A549 (cell line): ENCODE results near the gene MID1IP1. TPM values are rescaled to one million over a fixed set of nuclear protein-coding genes. Genes with fewer than 3 reads are reported as not detected.

Experiments used
- ATAC-seq, 2 experiments: fragments of 200-7000 bp in 1 of 2; fragments of >200 bp in 1 of 2; cut with Nextera tagmentation in 1 of 2; cut with Tn5 transposase in 1 of 2; 3 replicates each; pipeline versions ENCODE4 v1.8.0 to v1.9.1; 2018 to 2020; ENCODE audit warnings: mild to moderate bottlenecking in 1 of 2, moderate library complexity in 1 of 2
- CTCF ChIA-PET: fragments of 300-600 bp; sonication (Branson Sonifier 250); formaldehyde crosslinking; extraction: SDS; loops from one replicate; lab custom pipeline; 2021; ENCODE audit warnings: antibody characterized with exemption, inconsistent platforms; lab: Yijun Ruan, JAX
- POLR2A ChIA-PET: fragments of 350-600 bp; formaldehyde crosslinking; extraction: SDS; loops from one replicate; lab custom pipeline; 2021; ENCODE audit warnings: antibody characterized with exemption, inconsistent platforms; lab: Yijun Ruan, JAX
- DNase-seq, 2 experiments: peaks; one replicate each; pipeline versions ENCODE4 v3.0.0 to v3.0.0-alpha.2; 2011 to 2016; ENCODE audit warnings: low read depth in 1 of 2, low spot score in 1 of 2
- FAIRE-seq: peaks from 2 replicates; lab custom pipeline; 2011; peaks lifted over from hg19 to GRCh38; lab: Jason Lieb, UNC
- H3K27ac ChIP-seq, 2 experiments: fragments of >200 bp; sonication (Bioruptor Twin); formaldehyde crosslinking; 3 replicates each; pipeline ENCODE4 v1.5.1; 2016 to 2017
- H3K4me1 ChIP-seq: fragments of >200 bp; sonication (Bioruptor Twin); formaldehyde crosslinking; 3 replicates; pipeline ENCODE4 v1.6.1; 2016
- H3K4me2 ChIP-seq: fragments of >200 bp; sonication (Bioruptor Twin); formaldehyde crosslinking; 3 replicates; pipeline ENCODE4 v1.6.1; 2016
- H3K4me3 ChIP-seq: fragments of >200 bp; sonication (Bioruptor Twin); formaldehyde crosslinking; 3 replicates; pipeline ENCODE4 v1.5.1; 2016
- H3K9me3 ChIP-seq: fragments of >200 bp; sonication (Bioruptor Twin); formaldehyde crosslinking; 3 replicates; pipeline ENCODE4 v1.6.1; 2016
- CBX8 ChIP-seq: fragments of 200-600 bp; sonication (generic); IDR thresholded peaks from 2 replicates; pipeline ENCODE4 v1.6.1; 2016
- CEBPB ChIP-seq, 2 experiments: fragments of >200 bp in 1 of 2; sonication (Bioruptor Twin) in 1 of 2; formaldehyde crosslinking in 1 of 2; IDR thresholded peaks; 2 replicates each; pipeline ENCODE4 v1.6.1; 2012 to 2016
- EP300 ChIP-seq, 2 experiments: fragments of >200 bp; sonication (Bioruptor Twin); formaldehyde crosslinking; IDR thresholded peaks; 2 replicates in 1 of 2; 3 replicates in 1 of 2; pipeline ENCODE4 v1.6.1; 2016 to 2017
- FOXS1 ChIP-seq: fragments of 250-450 bp; sonication (Bioruptor Pico); IDR thresholded peaks from 2 replicates; pipeline ENCODE4 v1.5.0; 2020; ENCODE audit warnings: mild to moderate bottlenecking, moderate library complexity
- HDAC2 ChIP-seq: fragments of 200-600 bp; sonication (generic); IDR thresholded peaks from 2 replicates; pipeline ENCODE4 v1.6.1; 2016
- HOXB13 ChIP-seq: fragments of 250-450 bp; sonication (Bioruptor Pico); IDR thresholded peaks from 2 replicates; pipeline ENCODE4 v1.5.0; 2020; ENCODE audit warnings: low read depth, mild to moderate bottlenecking, moderate library complexity
- MYC ChIP-seq: IDR thresholded peaks from 2 replicates; pipeline ENCODE4 v1.6.1; 2012; ENCODE audit warnings: mild to moderate bottlenecking, inconsistent platforms, low read length, improper control_type of control experiment, borderline replicate concordance
- NR3C1 ChIP-seq: fragments of >200 bp; sonication (Bioruptor Twin); formaldehyde crosslinking; IDR thresholded peaks from 3 replicates; pipeline ENCODE4 v1.6.1; 2017
- POLR2A ChIP-seq: IDR thresholded peaks from 2 replicates; pipeline ENCODE4 v1.6.1; 2012; ENCODE audit warnings: mild to moderate bottlenecking, low read length
- POLR2AphosphoS2 ChIP-seq: conservative IDR thresholded peaks from 2 replicates; pipeline ENCODE4 v1.6.1; 2012; ENCODE audit warnings: low read length, improper control_type of control experiment, inconsistent platforms
- RAD21 ChIP-seq, 2 experiments: fragments of >200 bp in 1 of 2; sonication (Bioruptor Twin) in 1 of 2; formaldehyde crosslinking in 1 of 2; IDR thresholded peaks in 1 of 2; conservative IDR thresholded peaks in 1 of 2; 2 replicates in 1 of 2; 3 replicates in 1 of 2; pipeline ENCODE4 v1.6.1; 2012 to 2018; ENCODE audit warnings: inconsistent platforms in 1 of 2
- RCOR1 ChIP-seq: fragments of 150-350 bp; IDR thresholded peaks from 2 replicates; pipeline ENCODE4 v1.6.1; 2014; ENCODE audit warnings: antibody characterized with exemption, low read length, low read depth
- SMC3 ChIP-seq: fragments of >200 bp; sonication (Bioruptor Twin); formaldehyde crosslinking; IDR thresholded peaks from 3 replicates; pipeline ENCODE4 v1.6.1; 2018; ENCODE audit warnings: inconsistent platforms
- TFCP2L1 ChIP-seq: fragments of 250-450 bp; sonication (Bioruptor Pico); IDR thresholded peaks from 2 replicates; pipeline ENCODE4 v1.5.0; 2021; ENCODE audit warnings: mild to moderate bottlenecking
- TP53 ChIP-seq: fragments of 250-450 bp; sonication (Bioruptor Pico); IDR thresholded peaks from 2 replicates; pipeline ENCODE4 v1.5.0; 2021; ENCODE audit warnings: mild to moderate bottlenecking, moderate library complexity
- ZC3H11A ChIP-seq: fragments of 450-650 bp; IDR thresholded peaks from 2 replicates; pipeline ENCODE4 v1.6.1; 2014; ENCODE audit warnings: antibody characterized with exemption, mild to moderate bottlenecking
- ZSCAN20 ChIP-seq: fragments of 250-450 bp; sonication (Bioruptor Pico); IDR thresholded peaks from 2 replicates; pipeline ENCODE4 v1.8.0; 2022; ENCODE audit warnings: mild to moderate bottlenecking, moderate library complexity
- WGBS: methylation state at CpG from one replicate; pipeline ENCODE4 v1.1.6; 2017; ENCODE audit errors: missing lambda C conversion rate; 5-methylcytosine and 5-hydroxymethylcytosine counted together
- polyA plus RNA-seq, 4 experiments: library from polyadenylated mRNA; depleted of rRNA in 3 of 4; stranded (reverse); fragments of >200 nt; fragmentation: RNase III in 1 of 4; extraction: RNeasy Plus Mini Kit Qiagen cat#74134 plus additional on column Dnase treatment in 1 of 4; gene quantifications; 2 replicates in 3 of 4; 3 replicates in 1 of 4; pipeline ENCODE4 v1.2.3, GENCODE V29; 2011 to 2017
- TF ChIP-seq, protein P1 (sequence below): fragments of >200 bp; sonication (Bioruptor Twin); formaldehyde crosslinking; IDR thresholded peaks from 3 replicates; pipeline ENCODE4 v1.5.1; 2016
- TF ChIP-seq, protein P2 (sequence below): IDR thresholded peaks from 2 replicates; pipeline ENCODE4 v1.6.1; 2012
- TF ChIP-seq, protein P3 (sequence below): fragments of 250-450 bp; sonication (Bioruptor Pico); IDR thresholded peaks from 2 replicates; pipeline ENCODE4 v1.5.0; 2021; ENCODE audit warnings: mild to moderate bottlenecking, moderate library complexity, borderline replicate concordance
- TF ChIP-seq, protein P4 (sequence below): fragments of 200-600 bp; sonication (generic); IDR thresholded peaks from 2 replicates; pipeline ENCODE4 v1.6.1; 2016; ENCODE audit warnings: antibody characterized with exemption, mild to moderate bottlenecking, moderate library complexity
- TF ChIP-seq, protein P5 (sequence below): fragments of 450-650 bp; IDR thresholded peaks from 2 replicates; pipeline ENCODE4 v1.6.1; 2014; ENCODE audit warnings: antibody characterized with exemption
- TF ChIP-seq, protein P6 (sequence below): fragments of >200 bp; sonication (Bioruptor Twin); formaldehyde crosslinking; IDR thresholded peaks from 3 replicates; pipeline ENCODE4 v1.6.1; 2016

Gene MID1IP1
- polyA plus RNA-seq, 2 of the 4 experiments (the other 2 are of a cell fraction): 40.1 to 56.5 TPM

DNA sequence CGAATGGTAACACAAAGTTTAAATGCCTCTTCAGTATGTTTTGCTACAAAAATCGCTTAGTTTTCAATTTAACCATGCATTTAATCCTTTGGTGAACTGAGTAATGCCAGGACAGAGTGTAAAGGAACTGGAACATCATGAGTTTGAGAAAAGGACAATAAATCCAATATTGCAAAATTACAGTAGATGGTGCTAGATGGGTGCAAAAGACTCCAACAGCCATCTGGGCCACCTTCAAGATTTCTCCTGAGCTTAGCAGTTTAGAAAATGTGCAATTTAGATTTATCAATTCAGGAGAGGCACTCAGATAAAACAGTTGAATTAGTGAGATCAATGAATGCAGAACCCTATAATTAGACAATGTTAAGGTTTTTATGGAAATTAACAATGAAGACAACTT, 33.2 kb upstream of the MID1IP1 start:
- Histone ChIP-seq H3K4me1 (no peaks in the 10 kb centered on the region), H3K4me2 (no peak overlapping the region), H3K9me3 (no peaks in the 10 kb centered on the region), H3K27ac (no peak overlapping the region), H3K4me3 (no peak overlapping the region)
- ATAC-seq (peak in 1 of 2 experiments; percentile 46; a peak in 1 of 6 replicates), FAIRE-seq (no peak), DNase-seq (peak in 1 of 2 experiments; percentile 11)
- 0% methylated on average over 2 of the region's 2 CpGs for WGBS
- ChIA-PET CTCF (interaction anchor here (0.6 to 2.0 kb wide), 16 partner anchors 8 to 1422 kb away, joined by 3 to 10 read pairs (median 4); no protein-coding TSS in a partner anchor), POLR2A (interaction anchor here (1.3 kb wide), 1 partner anchor 36 kb away, joined by 5 read pairs; no protein-coding TSS in a partner anchor)
- TF ChIP-seq RAD21 (conservative IDR thresholded peaks at IDR 0.05 in 1 of 2, IDR thresholded peaks at IDR 0.05 in 1 of 2): peak; percentile 69 to 71; a peak in 4 of 5 replicates
- TF ChIP-seq, protein P1, sequence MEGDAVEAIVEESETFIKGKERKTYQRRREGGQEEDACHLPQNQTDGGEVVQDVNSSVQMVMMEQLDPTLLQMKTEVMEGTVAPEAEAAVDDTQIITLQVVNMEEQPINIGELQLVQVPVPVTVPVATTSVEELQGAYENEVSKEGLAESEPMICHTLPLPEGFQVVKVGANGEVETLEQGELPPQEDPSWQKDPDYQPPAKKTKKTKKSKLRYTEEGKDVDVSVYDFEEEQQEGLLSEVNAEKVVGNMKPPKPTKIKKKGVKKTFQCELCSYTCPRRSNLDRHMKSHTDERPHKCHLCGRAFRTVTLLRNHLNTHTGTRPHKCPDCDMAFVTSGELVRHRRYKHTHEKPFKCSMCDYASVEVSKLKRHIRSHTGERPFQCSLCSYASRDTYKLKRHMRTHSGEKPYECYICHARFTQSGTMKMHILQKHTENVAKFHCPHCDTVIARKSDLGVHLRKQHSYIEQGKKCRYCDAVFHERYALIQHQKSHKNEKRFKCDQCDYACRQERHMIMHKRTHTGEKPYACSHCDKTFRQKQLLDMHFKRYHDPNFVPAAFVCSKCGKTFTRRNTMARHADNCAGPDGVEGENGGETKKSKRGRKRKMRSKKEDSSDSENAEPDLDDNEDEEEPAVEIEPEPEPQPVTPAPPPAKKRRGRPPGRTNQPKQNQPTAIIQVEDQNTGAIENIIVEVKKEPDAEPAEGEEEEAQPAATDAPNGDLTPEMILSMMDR: peak; percentile 56
- TF ChIP-seq SMC3: peak; percentile 51; the same call in 2 of the 3 replicates
- no peak for TF ChIP-seq HDAC2
- TF ChIP-seq HOXB13 (CRISPR knock-in tag): no peak

DNA sequence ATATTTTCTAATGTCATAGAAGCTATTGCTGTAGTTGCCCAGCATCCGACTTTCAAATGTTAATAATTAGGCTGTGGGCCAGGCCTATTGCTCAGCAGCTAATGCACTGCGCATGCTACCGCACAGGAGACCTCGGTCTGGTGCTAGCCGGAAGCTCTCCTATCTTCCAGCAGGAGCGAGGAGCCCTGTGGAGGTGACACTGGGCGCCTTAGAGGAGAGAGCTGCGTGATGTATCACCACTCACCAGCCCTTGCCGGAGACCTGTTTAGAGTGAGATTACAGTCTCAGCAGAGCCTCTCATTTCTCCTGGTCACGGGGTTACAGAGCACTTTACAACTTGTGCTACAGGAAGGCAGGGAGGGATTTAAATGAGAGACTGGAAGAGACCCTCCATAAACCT, 31.1 kb upstream of the MID1IP1 start:
- Histone ChIP-seq H3K9me3 (no peaks in the 10 kb centered on the region), H3K4me2 (no peak overlapping the region), H3K4me3 (no peak overlapping the region), H3K4me1 (no peaks in the 10 kb centered on the region), H3K27ac (no peak overlapping the region)
- DNase-seq (no peak), FAIRE-seq (no peak), ATAC-seq (no peak)
- TF ChIP-seq TP53: no peak
- TF ChIP-seq, protein P2, sequence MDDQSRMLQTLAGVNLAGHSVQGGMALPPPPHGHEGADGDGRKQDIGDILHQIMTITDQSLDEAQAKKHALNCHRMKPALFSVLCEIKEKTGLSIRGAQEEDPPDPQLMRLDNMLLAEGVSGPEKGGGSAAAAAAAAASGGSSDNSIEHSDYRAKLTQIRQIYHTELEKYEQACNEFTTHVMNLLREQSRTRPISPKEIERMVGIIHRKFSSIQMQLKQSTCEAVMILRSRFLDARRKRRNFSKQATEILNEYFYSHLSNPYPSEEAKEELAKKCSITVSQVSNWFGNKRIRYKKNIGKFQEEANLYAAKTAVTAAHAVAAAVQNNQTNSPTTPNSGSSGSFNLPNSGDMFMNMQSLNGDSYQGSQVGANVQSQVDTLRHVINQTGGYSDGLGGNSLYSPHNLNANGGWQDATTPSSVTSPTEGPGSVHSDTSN: no peak
- TF ChIP-seq, protein P3, sequence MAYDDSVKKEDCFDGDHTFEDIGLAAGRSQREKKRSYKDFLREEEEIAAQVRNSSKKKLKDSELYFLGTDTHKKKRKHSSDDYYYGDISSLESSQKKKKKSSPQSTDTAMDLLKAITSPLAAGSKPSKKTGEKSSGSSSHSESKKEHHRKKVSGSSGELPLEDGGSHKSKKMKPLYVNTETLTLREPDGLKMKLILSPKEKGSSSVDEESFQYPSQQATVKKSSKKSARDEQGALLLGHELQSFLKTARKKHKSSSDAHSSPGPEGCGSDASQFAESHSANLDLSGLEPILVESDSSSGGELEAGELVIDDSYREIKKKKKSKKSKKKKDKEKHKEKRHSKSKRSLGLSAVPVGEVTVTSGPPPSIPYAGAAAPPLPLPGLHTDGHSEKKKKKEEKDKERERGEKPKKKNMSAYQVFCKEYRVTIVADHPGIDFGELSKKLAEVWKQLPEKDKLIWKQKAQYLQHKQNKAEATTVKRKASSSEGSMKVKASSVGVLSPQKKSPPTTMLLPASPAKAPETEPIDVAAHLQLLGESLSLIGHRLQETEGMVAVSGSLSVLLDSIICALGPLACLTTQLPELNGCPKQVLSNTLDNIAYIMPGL (CRISPR knock-in tag): no peak
- TF ChIP-seq, protein P4, sequence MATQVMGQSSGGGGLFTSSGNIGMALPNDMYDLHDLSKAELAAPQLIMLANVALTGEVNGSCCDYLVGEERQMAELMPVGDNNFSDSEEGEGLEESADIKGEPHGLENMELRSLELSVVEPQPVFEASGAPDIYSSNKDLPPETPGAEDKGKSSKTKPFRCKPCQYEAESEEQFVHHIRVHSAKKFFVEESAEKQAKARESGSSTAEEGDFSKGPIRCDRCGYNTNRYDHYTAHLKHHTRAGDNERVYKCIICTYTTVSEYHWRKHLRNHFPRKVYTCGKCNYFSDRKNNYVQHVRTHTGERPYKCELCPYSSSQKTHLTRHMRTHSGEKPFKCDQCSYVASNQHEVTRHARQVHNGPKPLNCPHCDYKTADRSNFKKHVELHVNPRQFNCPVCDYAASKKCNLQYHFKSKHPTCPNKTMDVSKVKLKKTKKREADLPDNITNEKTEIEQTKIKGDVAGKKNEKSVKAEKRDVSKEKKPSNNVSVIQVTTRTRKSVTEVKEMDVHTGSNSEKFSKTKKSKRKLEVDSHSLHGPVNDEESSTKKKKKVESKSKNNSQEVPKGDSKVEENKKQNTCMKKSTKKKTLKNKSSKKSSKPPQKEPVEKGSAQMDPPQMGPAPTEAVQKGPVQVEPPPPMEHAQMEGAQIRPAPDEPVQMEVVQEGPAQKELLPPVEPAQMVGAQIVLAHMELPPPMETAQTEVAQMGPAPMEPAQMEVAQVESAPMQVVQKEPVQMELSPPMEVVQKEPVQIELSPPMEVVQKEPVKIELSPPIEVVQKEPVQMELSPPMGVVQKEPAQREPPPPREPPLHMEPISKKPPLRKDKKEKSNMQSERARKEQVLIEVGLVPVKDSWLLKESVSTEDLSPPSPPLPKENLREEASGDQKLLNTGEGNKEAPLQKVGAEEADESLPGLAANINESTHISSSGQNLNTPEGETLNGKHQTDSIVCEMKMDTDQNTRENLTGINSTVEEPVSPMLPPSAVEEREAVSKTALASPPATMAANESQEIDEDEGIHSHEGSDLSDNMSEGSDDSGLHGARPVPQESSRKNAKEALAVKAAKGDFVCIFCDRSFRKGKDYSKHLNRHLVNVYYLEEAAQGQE: no peak
- no peak for TF ChIP-seq ZC3H11A
- no peak for TF ChIP-seq NR3C1
- TF ChIP-seq, protein P5, sequence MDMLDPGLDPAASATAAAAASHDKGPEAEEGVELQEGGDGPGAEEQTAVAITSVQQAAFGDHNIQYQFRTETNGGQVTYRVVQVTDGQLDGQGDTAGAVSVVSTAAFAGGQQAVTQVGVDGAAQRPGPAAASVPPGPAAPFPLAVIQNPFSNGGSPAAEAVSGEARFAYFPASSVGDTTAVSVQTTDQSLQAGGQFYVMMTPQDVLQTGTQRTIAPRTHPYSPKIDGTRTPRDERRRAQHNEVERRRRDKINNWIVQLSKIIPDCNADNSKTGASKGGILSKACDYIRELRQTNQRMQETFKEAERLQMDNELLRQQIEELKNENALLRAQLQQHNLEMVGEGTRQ: no peak
- no peak for TF ChIP-seq CEBPB (IDR thresholded peaks at IDR 0.05)
- no peak for TF ChIP-seq CBX8
- no peak for TF ChIP-seq HOXB13 (CRISPR knock-in tag)
- no peak for TF ChIP-seq FOXS1 (CRISPR knock-in tag)
- no peak for TF ChIP-seq HDAC2
- TF ChIP-seq, protein P6, sequence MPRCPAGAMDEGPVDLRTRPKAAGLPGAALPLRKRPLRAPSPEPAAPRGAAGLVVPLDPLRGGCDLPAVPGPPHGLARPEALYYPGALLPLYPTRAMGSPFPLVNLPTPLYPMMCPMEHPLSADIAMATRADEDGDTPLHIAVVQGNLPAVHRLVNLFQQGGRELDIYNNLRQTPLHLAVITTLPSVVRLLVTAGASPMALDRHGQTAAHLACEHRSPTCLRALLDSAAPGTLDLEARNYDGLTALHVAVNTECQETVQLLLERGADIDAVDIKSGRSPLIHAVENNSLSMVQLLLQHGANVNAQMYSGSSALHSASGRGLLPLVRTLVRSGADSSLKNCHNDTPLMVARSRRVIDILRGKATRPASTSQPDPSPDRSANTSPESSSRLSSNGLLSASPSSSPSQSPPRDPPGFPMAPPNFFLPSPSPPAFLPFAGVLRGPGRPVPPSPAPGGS: no peak
- TF ChIP-seq POLR2AphosphoS2: no peak
- TF ChIP-seq RCOR1: no peak
- TF ChIP-seq TFCP2L1 (CRISPR knock-in tag): no peak
- TF ChIP-seq MYC: no peak
- TF ChIP-seq POLR2A: no peak
- no peak for TF ChIP-seq EP300 (IDR thresholded peaks at IDR 0.05)
- TF ChIP-seq ZSCAN20 (CRISPR knock-in tag): no peak
- POLR2A ChIA-PET: no interaction called here
- WGBS: 67% methylated on average over 5 of the region's 10 CpGs
- CTCF ChIA-PET: no interaction called here
